Common myeloid progenitor, CD34-positive (primary cell): ENCODE results near the gene PRODH2.

Experiments used
- CTCF ChIA-PET: fragments of 350-600 bp; sonication (Branson Sonifier 250); formaldehyde crosslinking; loops from one replicate; lab custom pipeline; 2021; ENCODE audit warnings: antibody characterized with exemption; lab: Charles Lee
- POLR2A ChIA-PET: fragments of 350-600 bp; sonication (Branson Sonifier 250); formaldehyde crosslinking; loops from one replicate; lab custom pipeline; 2021; ENCODE audit warnings: antibody characterized with exemption; lab: Charles Lee
- DNase-seq, 3 donors: peaks; one replicate each; pipeline versions ENCODE4 v3.0.0 to v3.0.0-alpha.2; 2013
- H3K27ac ChIP-seq, 2 experiments: 1 replicate in 1 of 2; 2 replicates in 1 of 2; pipeline ENCODE4 v1.7.0; 2013; ENCODE audit warnings: inconsistent platforms in 2 of 2, low read length in 2 of 2, mild to moderate bottlenecking in 2 of 2, low read depth in 1 of 2, moderate library complexity in 1 of 2; ENCODE audit not compliant: severe bottlenecking in 2 of 2, insufficient read depth in 1 of 2, poor library complexity in 1 of 2
- H3K27me3 ChIP-seq, 5 experiments: replicated peaks in 2 of 5; 1 replicate in 3 of 5; 2 replicates in 2 of 5; pipeline versions ENCODE4 v1.6.1 to v1.7.0; 2013; ENCODE audit warnings: low read length in 4 of 5, mild to moderate bottlenecking in 2 of 5, moderate library complexity in 2 of 5, inconsistent platforms in 1 of 5; ENCODE audit not compliant: insufficient read depth in 5 of 5, control insufficient read depth in 4 of 5
- H3K36me3 ChIP-seq, 4 experiments: 1 replicate in 2 of 4; 2 replicates in 2 of 4; pipeline versions ENCODE4 v1.6.1 to v1.7.0; 2013; ENCODE audit warnings: low read length in 3 of 4, control low read depth in 1 of 4, mild to moderate bottlenecking in 1 of 4; ENCODE audit not compliant: control insufficient read depth in 4 of 4, insufficient read depth in 4 of 4
- H3K4me1 ChIP-seq, 4 experiments: 1 replicate in 3 of 4; 2 replicates in 1 of 4; pipeline versions ENCODE4 v1.6.1 to v1.7.1; 2013; ENCODE audit warnings: low read length in 3 of 4, mild to moderate bottlenecking in 3 of 4, control low read depth in 1 of 4, inconsistent platforms in 1 of 4, moderate library complexity in 1 of 4; ENCODE audit not compliant: control insufficient read depth in 4 of 4, insufficient read depth in 4 of 4; ENCODE audit errors: control extremely low read depth in 1 of 4
- H3K4me3 ChIP-seq, 7 experiments: 1 replicate in 4 of 7; 2 replicates in 3 of 7; pipeline versions ENCODE4 v1.5.1 to v1.7.0; 2013; ENCODE audit warnings: mild to moderate bottlenecking in 7 of 7, low read length in 6 of 7, moderate library complexity in 6 of 7, inconsistent platforms in 2 of 7, low read depth in 2 of 7, control low read depth in 1 of 7; ENCODE audit not compliant: insufficient read depth in 4 of 7, control insufficient read depth in 1 of 7; ENCODE audit errors: extremely low read depth in 1 of 7
- H3K9me3 ChIP-seq, 5 experiments: 1 replicate in 4 of 5; 2 replicates in 1 of 5; pipeline versions ENCODE4 v1.6.1 to v1.7.1; 2013; ENCODE audit warnings: low read length in 4 of 5, mild to moderate bottlenecking in 2 of 5, inconsistent platforms in 1 of 5, low read depth in 1 of 5, moderate library complexity in 1 of 5; ENCODE audit not compliant: control insufficient read depth in 4 of 5, insufficient read depth in 2 of 5; ENCODE audit errors: control extremely low read depth in 1 of 5
- WGBS: methylation state at CpG from one replicate; pipeline ENCODE4 v1.1.5; 2013; ENCODE audit not compliant: insufficient coverage; 5-methylcytosine and 5-hydroxymethylcytosine counted together

The PRODH2 gene

GRCh38 chr19:35856546-35857149 lies 44.0 kb upstream of the PRODH2 start, which contains the start of gene KIRREL2:
KIRREL2 (plus strand) TSS chr19:35856911; CDS start chr19:35857120, 209 bp downstream.
- H3K9me3 ChIP-seq: peaks cover 0 to 9% (median 0%) of the 10 kb centered on the region in 5 experiments
- POLR2A ChIA-PET: no interaction called here
- WGBS: under 1% methylated on average over 33 of the region's 42 CpGs
- DNase-seq: peak in 2 of 3 donors; percentile 40 to 56
- no peaks in the 10 kb centered on the region for H3K36me3 ChIP-seq
- peaks cover 0 to 21% (median 14%) of the 10 kb centered on the region in 4 experiments for H3K4me1 ChIP-seq
- H3K4me3 ChIP-seq: peak within 1 kb of the TSS; percentile 34 to 74 (median 55)
- H3K27ac ChIP-seq: no peak within 1 kb of the TSS
- CTCF ChIA-PET: interaction anchor here (0.8 kb wide), 1 partner anchor 27 kb away, joined by 4 read pairs; no protein-coding TSS in a partner anchor
- H3K27me3 ChIP-seq: peaks cover 0 to 95% (median 44%) of the 10 kb centered on the region in 5 experiments

- no peaks in the 10 kb centered on the region for H3K36me3 ChIP-seq
- DNase-seq: no peak
- peaks cover 0 to 92% (median 27%) of the 10 kb centered on the region in 5 experiments for H3K27me3 ChIP-seq
- WGBS: 80% methylated on average over 8 of the region's 8 CpGs
- no peaks in the 10 kb centered on the region for H3K9me3 ChIP-seq
- ChIA-PET CTCF (interaction anchor here (0.9 kb wide), 1 partner anchor 58 kb away, joined by 3 read pairs; no protein-coding TSS in a partner anchor), POLR2A (no interaction called here)
- H3K27ac ChIP-seq: no peak overlapping the region
- H3K4me1 ChIP-seq: peaks cover 0 to 16% (median 14%) of the 10 kb centered on the region in 4 experiments
- H3K4me3 ChIP-seq: no peak overlapping the region
These were observed 40.6 kb upstream of the PRODH2 start for GRCh38 chr19:35853038-35853756.

GRCh38 chr19:35852029-35852780 lies 39.6 kb upstream of the PRODH2 start, which contains the start of gene NPHS1:
NPHS1 (minus strand) TSS chr19:35852504; CDS start chr19:35851837, 667 bp downstream.
- Histone ChIP-seq H3K36me3 (no peaks in the 10 kb centered on the region), H3K27ac (no peak within 1 kb of the TSS), H3K27me3 (peaks cover 0 to 91% (median 24%) of the 10 kb centered on the region in 5 experiments), H3K4me3 (no peak within 1 kb of the TSS), H3K4me1 (peaks cover 0 to 15% (median 12%) of the 10 kb centered on the region in 4 experiments), H3K9me3 (no peaks in the 10 kb centered on the region)
- 82% methylated on average over 9 of the region's 9 CpGs for WGBS
- DNase-seq: no peak
- ChIA-PET CTCF (no interaction called here), POLR2A (no interaction called here)

- Histone ChIP-seq H3K27ac (no peak overlapping the region), H3K27me3 (peaks cover 4 to 89% (median 27%) of the 10 kb centered on the region in 5 experiments), H3K4me1 (peaks cover 0 to 7% (median 5%) of the 10 kb centered on the region in 4 experiments), H3K36me3 (no peaks in the 10 kb centered on the region), H3K4me3 (no peak overlapping the region), H3K9me3 (no peaks in the 10 kb centered on the region)
- ChIA-PET CTCF (no interaction called here), POLR2A (no interaction called here)
- DNase-seq: no peak
- 39% methylated on average over 25 of the region's 32 CpGs for WGBS
These were observed 38.8 kb upstream of the PRODH2 start for GRCh38 chr19:35851213-35852028.

GRCh38 chr19:35848919-35849505 lies 36.4 kb upstream of the PRODH2 start:
- Histone ChIP-seq H3K36me3 (no peaks in the 10 kb centered on the region), H3K27ac (no peak overlapping the region), H3K4me3 (no peak overlapping the region), H3K27me3 (peaks cover 4 to 92% (median 32%) of the 10 kb centered on the region in 5 experiments), H3K4me1 (peaks cover 0 to 9% (median 6%) of the 10 kb centered on the region in 4 experiments), H3K9me3 (no peaks in the 10 kb centered on the region)
- DNase-seq: no peak
- 93% methylated on average over 14 of the region's 18 CpGs for WGBS
- ChIA-PET CTCF (no interaction called here), POLR2A (no interaction called here)

- Histone ChIP-seq H3K9me3 (no peaks in the 10 kb centered on the region), H3K27me3 (peaks cover 4 to 96% (median 37%) of the 10 kb centered on the region in 5 experiments), H3K36me3 (no peaks in the 10 kb centered on the region), H3K4me1 (peaks cover 0 to 9% (median 6%) of the 10 kb centered on the region in 4 experiments), H3K4me3 (no peak overlapping the region), H3K27ac (no peak overlapping the region)
- DNase-seq: no peak
- CTCF ChIA-PET: no interaction called here
- POLR2A ChIA-PET: no interaction called here
- 67% methylated on average over 1 of the region's 8 CpGs for WGBS
These were observed 35.8 kb upstream of the PRODH2 start for GRCh38 chr19:35848486-35848885.
